WTC11 (cell line): ENCODE results near the gene NACC2.

Source experiments
- CTCF ChIP-seq: fragments of 200-600 bp; IDR thresholded peaks from 2 replicates; pipeline ENCODE4 v1.8.0; 2022; ENCODE audit warnings: antibody characterized with exemption
- IRF2 ChIP-seq: sonication (generic); formaldehyde crosslinking; IDR thresholded peaks from 2 replicates; pipeline ENCODE4 v1.8.0; 2022; ENCODE audit warnings: low read depth, missing genetic modification reagents, borderline replicate concordance
- MAX ChIP-seq: sonication (generic); formaldehyde crosslinking; IDR thresholded peaks from 2 replicates; pipeline ENCODE4 v1.8.0; 2022; ENCODE audit warnings: mild to moderate bottlenecking, missing genetic modification reagents
- ZNF317 ChIP-seq: sonication (generic); formaldehyde crosslinking; IDR thresholded peaks from 2 replicates; pipeline ENCODE4 v1.8.1; 2023; ENCODE audit warnings: low read depth, mild to moderate bottlenecking, moderate library complexity, missing genetic modification reagents, borderline replicate concordance

- no peak for TF ChIP-seq IRF2 (CRISPR knock-in tag)
- no peak for TF ChIP-seq CTCF
- no peak for TF ChIP-seq ZNF317
- no peak for TF ChIP-seq MAX (CRISPR knock-in tag)
Measured at GRCh38 chr9:136090768-136091581, 4.1 kb downstream of the NACC2 start.
